Measurements from ENCODE around the gene SLC37A1.

DNA sequence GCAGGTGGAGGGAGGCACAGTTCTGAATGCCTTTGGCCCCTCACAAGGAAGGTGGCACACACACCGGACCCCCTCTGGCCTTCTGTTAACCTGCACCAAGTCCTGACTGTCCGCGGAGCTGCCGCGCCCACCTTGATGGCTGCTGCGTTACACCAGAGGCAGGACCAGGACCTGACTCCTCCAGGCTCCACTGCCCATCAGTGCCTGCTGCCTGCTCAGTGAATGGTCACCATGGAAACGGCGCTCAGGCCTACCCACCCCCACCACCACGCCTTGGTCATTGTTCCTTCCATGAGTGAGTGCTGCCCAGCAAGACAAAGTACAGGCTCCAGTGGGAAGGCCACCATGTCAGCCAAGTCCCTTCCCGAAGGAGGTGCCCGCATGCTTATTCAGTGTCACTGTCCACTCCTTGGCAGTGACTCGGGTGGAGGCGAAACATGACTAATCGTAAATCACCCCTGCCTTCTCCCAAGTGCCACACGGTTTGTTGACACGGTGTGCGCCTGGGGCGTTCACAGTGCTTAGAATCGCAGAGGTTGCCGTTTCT, 57.3 kb downstream of the SLC37A1 start:
- TF ChIP-seq POLR2A (IDR thresholded peaks at IDR 0.05), result no peak
- TF ChIP-seq, protein P1, sequence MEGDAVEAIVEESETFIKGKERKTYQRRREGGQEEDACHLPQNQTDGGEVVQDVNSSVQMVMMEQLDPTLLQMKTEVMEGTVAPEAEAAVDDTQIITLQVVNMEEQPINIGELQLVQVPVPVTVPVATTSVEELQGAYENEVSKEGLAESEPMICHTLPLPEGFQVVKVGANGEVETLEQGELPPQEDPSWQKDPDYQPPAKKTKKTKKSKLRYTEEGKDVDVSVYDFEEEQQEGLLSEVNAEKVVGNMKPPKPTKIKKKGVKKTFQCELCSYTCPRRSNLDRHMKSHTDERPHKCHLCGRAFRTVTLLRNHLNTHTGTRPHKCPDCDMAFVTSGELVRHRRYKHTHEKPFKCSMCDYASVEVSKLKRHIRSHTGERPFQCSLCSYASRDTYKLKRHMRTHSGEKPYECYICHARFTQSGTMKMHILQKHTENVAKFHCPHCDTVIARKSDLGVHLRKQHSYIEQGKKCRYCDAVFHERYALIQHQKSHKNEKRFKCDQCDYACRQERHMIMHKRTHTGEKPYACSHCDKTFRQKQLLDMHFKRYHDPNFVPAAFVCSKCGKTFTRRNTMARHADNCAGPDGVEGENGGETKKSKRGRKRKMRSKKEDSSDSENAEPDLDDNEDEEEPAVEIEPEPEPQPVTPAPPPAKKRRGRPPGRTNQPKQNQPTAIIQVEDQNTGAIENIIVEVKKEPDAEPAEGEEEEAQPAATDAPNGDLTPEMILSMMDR (IDR thresholded peaks at IDR 0.05), result no peak
